Fibroblast of pulmonary artery (primary cell): Measurements from ENCODE around the gene SCAMP1.

Experiments used
- DNase-seq: peaks from one replicate; pipeline ENCODE4 v3.0.0-alpha.2; 2010; ENCODE audit warnings: low read depth
- H3K4me3 ChIP-seq: replicated peaks from 2 replicates; pipeline ENCODE4 v1.5.1; 2011; ENCODE audit warnings: low read depth, mild to moderate bottlenecking, control low read depth, low read length, moderate library complexity
- TF ChIP-seq, protein P1 (sequence below): IDR thresholded peaks from 2 replicates; pipeline ENCODE4 v1.5.1; 2011; ENCODE audit warnings: mild to moderate bottlenecking, control low read depth, low read length, inconsistent platforms; ENCODE audit errors: missing control alignments

The SCAMP1 gene

DNA sequence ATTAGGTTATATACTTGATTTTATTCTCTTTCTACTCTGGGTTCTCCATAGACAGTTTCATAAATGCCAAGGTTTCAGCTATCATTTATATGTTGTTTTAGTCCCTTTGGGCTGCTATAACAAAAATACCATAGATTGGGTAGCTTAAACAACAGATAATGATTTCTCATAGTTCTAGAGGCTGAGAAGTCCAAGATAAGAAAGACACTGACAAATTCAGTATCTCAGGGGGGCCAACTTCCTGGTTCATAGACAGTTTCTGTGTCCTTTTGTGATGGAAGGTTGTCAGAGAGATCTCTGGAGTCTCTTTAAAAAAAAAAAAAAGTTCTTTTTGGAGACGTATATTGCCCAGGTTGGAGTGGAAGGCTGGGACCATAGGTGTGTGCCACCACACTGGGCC is 113.3 kb downstream of the SCAMP1 start:
- DNase-seq = no peak
- no peak overlapping the region for H3K4me3 ChIP-seq
- TF ChIP-seq, protein P1, sequence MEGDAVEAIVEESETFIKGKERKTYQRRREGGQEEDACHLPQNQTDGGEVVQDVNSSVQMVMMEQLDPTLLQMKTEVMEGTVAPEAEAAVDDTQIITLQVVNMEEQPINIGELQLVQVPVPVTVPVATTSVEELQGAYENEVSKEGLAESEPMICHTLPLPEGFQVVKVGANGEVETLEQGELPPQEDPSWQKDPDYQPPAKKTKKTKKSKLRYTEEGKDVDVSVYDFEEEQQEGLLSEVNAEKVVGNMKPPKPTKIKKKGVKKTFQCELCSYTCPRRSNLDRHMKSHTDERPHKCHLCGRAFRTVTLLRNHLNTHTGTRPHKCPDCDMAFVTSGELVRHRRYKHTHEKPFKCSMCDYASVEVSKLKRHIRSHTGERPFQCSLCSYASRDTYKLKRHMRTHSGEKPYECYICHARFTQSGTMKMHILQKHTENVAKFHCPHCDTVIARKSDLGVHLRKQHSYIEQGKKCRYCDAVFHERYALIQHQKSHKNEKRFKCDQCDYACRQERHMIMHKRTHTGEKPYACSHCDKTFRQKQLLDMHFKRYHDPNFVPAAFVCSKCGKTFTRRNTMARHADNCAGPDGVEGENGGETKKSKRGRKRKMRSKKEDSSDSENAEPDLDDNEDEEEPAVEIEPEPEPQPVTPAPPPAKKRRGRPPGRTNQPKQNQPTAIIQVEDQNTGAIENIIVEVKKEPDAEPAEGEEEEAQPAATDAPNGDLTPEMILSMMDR = no peak

DNA sequence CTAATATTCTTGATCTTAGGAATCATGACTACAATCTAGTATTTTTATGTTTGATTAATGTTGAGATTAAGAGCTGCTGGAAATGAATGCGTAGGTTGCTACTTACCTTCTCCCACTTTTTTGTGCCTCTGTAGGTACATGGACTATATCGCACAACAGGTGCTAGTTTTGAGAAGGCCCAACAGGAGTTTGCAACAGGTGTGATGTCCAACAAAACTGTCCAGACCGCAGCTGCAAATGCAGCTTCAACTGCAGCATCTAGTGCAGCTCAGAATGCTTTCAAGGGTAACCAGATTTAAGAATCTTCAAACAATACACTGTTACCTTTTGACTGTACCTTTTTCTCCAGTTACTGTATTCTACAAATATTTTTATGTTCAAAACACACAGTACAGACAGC is 115.0 kb downstream of the SCAMP1 start:
- TF ChIP-seq, protein P1 = no peak
- no peak overlapping the region for H3K4me3 ChIP-seq
- no peak for DNase-seq

DNA sequence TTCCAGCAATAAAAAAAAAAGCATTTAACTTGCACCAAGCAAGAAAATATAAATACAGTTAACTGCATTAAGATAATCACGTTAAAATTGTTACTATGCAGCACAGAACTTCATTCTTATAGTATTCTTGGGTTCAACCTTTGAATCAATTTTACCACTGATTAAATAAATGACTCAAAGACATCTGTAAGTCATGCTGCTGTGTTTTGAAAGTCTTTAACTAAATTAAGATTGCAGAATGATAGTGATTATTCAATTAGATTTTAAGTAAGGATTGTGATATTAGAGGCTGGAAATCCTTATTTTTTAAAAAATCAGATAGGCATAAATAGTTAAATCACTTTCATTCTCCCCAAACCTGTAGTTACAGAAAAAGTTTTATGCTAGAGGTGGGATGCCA is 116.4 kb downstream of the SCAMP1 start:
- no peak overlapping the region for H3K4me3 ChIP-seq
- no peak for DNase-seq
- TF ChIP-seq, protein P1 = no peak

- H3K4me3 ChIP-seq = no peak overlapping the region
- no peak for DNase-seq
- TF ChIP-seq, protein P1 = no peak
Observed at GRCh38 chr5:78482948-78483347, 122.5 kb downstream of the SCAMP1 start.

- H3K4me3 ChIP-seq = no peak overlapping the region
- peak; percentile 86 for DNase-seq
- TF ChIP-seq, protein P1 = no peak
Observed at GRCh38 chr5:78483809-78484521, 123.5 kb downstream of the SCAMP1 start.

DNA sequence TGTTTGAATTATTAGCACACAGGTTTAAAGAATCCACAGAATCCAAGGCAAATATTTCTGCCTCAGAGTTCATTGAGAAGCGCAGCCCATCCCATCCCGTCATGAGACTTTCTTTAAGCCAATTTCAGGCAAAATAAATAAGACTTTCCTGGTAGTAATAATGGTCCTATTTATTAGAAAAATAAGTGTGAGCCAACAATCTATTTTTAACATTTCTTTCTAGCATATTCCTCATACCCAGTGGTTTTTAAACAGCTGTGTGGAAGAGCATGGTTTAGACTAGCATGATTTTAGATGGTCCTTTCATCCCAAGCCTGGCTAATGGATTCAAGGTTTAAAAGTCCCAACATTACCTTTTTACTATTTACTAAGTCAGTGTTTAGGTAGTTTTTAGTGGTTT is 125.8 kb downstream of the SCAMP1 start:
- TF ChIP-seq, protein P1 = no peak
- no peak for DNase-seq
- H3K4me3 ChIP-seq = no peak overlapping the region

DNA sequence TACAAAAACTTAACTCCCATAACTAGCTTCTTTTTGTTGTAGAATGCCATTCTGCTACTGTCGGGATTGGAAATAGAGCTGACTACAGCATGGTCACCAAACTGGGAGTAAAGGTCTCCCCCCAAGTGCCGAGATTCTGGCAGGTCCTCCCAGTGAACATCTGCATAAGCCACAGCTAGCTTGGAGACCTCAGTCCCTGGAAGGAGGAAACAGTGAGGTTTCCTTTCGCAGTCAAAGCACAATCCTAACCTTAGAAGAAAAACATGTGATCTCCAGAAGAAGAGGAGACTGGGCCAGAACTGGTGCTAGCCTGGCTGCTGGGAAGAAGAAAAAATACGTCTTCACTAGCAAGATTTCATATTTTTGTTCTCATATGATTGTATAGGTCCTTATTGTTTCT is 127.4 kb downstream of the SCAMP1 start:
- TF ChIP-seq, protein P1 = no peak
- no peak for DNase-seq
- no peak overlapping the region for H3K4me3 ChIP-seq
